H7 (cell line): ENCODE results near the gene FAM72A. TPM values are rescaled to one million over a fixed set of nuclear protein-coding genes. Genes with fewer than 3 reads are reported as not detected.
"Not testable (repeated sequence)": the region's sequence is repeated elsewhere in the genome, so short reads cannot be mapped to it uniquely, and the experiment has no call there.

Experiments
- DNase-seq: peaks from one replicate; pipeline ENCODE4 v3.0.0; 2012
- H3K27me3 ChIP-seq: 2 replicates; pipeline ENCODE4 v1.6.0; 2011; ENCODE audit warnings: mild to moderate bottlenecking, low read length; ENCODE audit not compliant: control insufficient read depth, insufficient read depth
- H3K36me3 ChIP-seq: replicated peaks from 2 replicates; pipeline ENCODE4 v1.5.1; 2011; ENCODE audit warnings: low read length; ENCODE audit not compliant: control insufficient read depth, insufficient read depth
- H3K4me3 ChIP-seq: 2 replicates; pipeline ENCODE4 v1.5.1; 2011; ENCODE audit warnings: low read depth, mild to moderate bottlenecking, control low read depth, low read length, moderate library complexity; ENCODE audit not compliant: insufficient read depth
- total RNA-seq: library from RNA; depleted of rRNA; stranded (reverse); fragments of >200 nt; shearing (Covaris generic); gene quantifications from 2 replicates; pipeline ENCODE4 v1.2.3, GENCODE V29; 2014

Gene FAM72A
- total RNA-seq, 1 experiment from 2014 or later = 21.8 TPM

GRCh38 chr1:206185778-206186177 is 16.9 kb downstream of the FAM72A start:
- H3K36me3 ChIP-seq, H3K4me3 ChIP-seq, DNase-seq, H3K27me3 ChIP-seq: not testable (repeated sequence)

- H3K4me3 ChIP-seq, DNase-seq, H3K36me3 ChIP-seq, H3K27me3 ChIP-seq: not testable (repeated sequence)
These were observed 18.9 kb downstream of the FAM72A start for GRCh38 chr1:206183788-206184187.

- DNase-seq, H3K4me3 ChIP-seq: not testable (repeated sequence)
These were observed 20.0 kb downstream of the FAM72A start for GRCh38 chr1:206182368-206183317.

GRCh38 chr1:206179666-206180065 is 23.0 kb downstream of the FAM72A start:
- H3K4me3 ChIP-seq, H3K36me3 ChIP-seq, DNase-seq, H3K27me3 ChIP-seq: not testable (repeated sequence)

More at GRCh38 chr1:206182368-206183317, 20.0 kb downstream of the FAM72A start:
- not testable (repeated sequence) for H3K36me3 ChIP-seq, H3K27me3 ChIP-seq

GRCh38 chr1:206178061-206178989 is 24.3 kb downstream of the FAM72A start:
- H3K4me3 ChIP-seq, DNase-seq, H3K27me3 ChIP-seq, H3K36me3 ChIP-seq: not testable (repeated sequence)

- not testable (repeated sequence) for H3K27me3 ChIP-seq, H3K36me3 ChIP-seq
These were observed 26.5 kb downstream of the FAM72A start for GRCh38 chr1:206176114-206176502.

GRCh38 chr1:206175459-206176113 is 27.1 kb downstream of the FAM72A start:
- DNase-seq, H3K27me3 ChIP-seq, H3K4me3 ChIP-seq, H3K36me3 ChIP-seq: not testable (repeated sequence)

More at GRCh38 chr1:206176114-206176502, 26.5 kb downstream of the FAM72A start:
- not testable (repeated sequence) for DNase-seq, H3K4me3 ChIP-seq

GRCh38 chr1:206174182-206174868 is 28.3 kb downstream of the FAM72A start:
- DNase-seq, H3K4me3 ChIP-seq: not testable (repeated sequence)

GRCh38 chr1:206173110-206173719 is 29.4 kb downstream of the FAM72A start:
- DNase-seq, H3K36me3 ChIP-seq, H3K4me3 ChIP-seq: not testable (repeated sequence)

More at GRCh38 chr1:206174182-206174868, 28.3 kb downstream of the FAM72A start:
- H3K27me3 ChIP-seq, H3K36me3 ChIP-seq: not testable (repeated sequence)

GRCh38 chr1:206169794-206170193 is 32.8 kb downstream of the FAM72A start:
- not testable (repeated sequence) for DNase-seq

More at GRCh38 chr1:206173110-206173719, 29.4 kb downstream of the FAM72A start:
- not testable (repeated sequence) for H3K27me3 ChIP-seq

GRCh38 chr1:206167350-206168029 is 35.1 kb downstream of the FAM72A start:
- H3K27me3 ChIP-seq, H3K36me3 ChIP-seq, H3K4me3 ChIP-seq, DNase-seq: not testable (repeated sequence)

More at GRCh38 chr1:206169794-206170193, 32.8 kb downstream of the FAM72A start:
- not testable (repeated sequence) for H3K4me3 ChIP-seq, H3K36me3 ChIP-seq, H3K27me3 ChIP-seq

GRCh38 chr1:206145771-206146290 is 56.8 kb downstream of the FAM72A start:
- H3K27me3 ChIP-seq = no peaks in the 10 kb centered on the region
- DNase-seq = peak; percentile 28
- H3K4me3 ChIP-seq = no peak overlapping the region
- no peaks in the 10 kb centered on the region for H3K36me3 ChIP-seq

GRCh38 chr1:206144605-206145004 is 58.0 kb downstream of the FAM72A start:
- H3K4me3 ChIP-seq = no peak overlapping the region
- H3K27me3 ChIP-seq = no peaks in the 10 kb centered on the region
- no peak for DNase-seq
- H3K36me3 ChIP-seq = no peaks in the 10 kb centered on the region
